C4-2B (cell line): Measurements from ENCODE around the gene KIF4A.
"Not testable (repeated sequence)": the region's sequence is repeated elsewhere in the genome, so short reads cannot be mapped to it uniquely, and the experiment has no call there.

Experiments
- ZFX ChIP-seq: fragments of 450-650 bp; IDR thresholded peaks from 2 replicates; pipeline ENCODE4 v1.6.1; 2017
- TF ChIP-seq, protein P1 (sequence below): fragments of 450-650 bp; conservative IDR thresholded peaks from 2 replicates; pipeline ENCODE4 v1.5.1; 2017; ENCODE audit warnings: mild to moderate bottlenecking

DNA sequence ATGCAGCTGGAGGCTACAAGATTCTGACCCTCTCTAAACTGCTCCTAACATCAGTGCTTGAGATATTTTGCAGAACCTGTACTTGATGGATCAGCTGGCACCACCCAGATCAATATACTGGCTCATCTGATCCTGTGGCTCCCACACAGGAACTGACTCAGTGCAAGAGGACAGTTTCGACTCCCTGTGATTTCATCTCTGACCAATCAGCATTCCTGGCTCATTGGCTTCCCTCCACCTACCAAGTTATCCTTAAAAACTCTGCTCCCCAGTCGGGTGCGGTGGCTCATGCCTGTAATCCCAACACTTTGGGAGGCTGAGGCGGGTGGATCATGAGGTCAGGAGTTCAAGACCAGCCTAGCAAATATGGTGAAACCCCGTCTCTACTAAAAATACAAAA is 46.3 kb upstream of the KIF4A start:
- TF ChIP-seq, protein P1, sequence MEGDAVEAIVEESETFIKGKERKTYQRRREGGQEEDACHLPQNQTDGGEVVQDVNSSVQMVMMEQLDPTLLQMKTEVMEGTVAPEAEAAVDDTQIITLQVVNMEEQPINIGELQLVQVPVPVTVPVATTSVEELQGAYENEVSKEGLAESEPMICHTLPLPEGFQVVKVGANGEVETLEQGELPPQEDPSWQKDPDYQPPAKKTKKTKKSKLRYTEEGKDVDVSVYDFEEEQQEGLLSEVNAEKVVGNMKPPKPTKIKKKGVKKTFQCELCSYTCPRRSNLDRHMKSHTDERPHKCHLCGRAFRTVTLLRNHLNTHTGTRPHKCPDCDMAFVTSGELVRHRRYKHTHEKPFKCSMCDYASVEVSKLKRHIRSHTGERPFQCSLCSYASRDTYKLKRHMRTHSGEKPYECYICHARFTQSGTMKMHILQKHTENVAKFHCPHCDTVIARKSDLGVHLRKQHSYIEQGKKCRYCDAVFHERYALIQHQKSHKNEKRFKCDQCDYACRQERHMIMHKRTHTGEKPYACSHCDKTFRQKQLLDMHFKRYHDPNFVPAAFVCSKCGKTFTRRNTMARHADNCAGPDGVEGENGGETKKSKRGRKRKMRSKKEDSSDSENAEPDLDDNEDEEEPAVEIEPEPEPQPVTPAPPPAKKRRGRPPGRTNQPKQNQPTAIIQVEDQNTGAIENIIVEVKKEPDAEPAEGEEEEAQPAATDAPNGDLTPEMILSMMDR: not testable (repeated sequence)
- TF ChIP-seq ZFX: not testable (repeated sequence)
